GM21619 (cell line): ENCODE measurements around the gene ACR.

Experiments
- ATAC-seq: cut with Tn5 transposase; IDR thresholded peaks from one replicate; pipeline ENCODE4 v1.9.1; 2021; ENCODE audit not compliant: unreplicated experiment

Gene ACR

DNA sequence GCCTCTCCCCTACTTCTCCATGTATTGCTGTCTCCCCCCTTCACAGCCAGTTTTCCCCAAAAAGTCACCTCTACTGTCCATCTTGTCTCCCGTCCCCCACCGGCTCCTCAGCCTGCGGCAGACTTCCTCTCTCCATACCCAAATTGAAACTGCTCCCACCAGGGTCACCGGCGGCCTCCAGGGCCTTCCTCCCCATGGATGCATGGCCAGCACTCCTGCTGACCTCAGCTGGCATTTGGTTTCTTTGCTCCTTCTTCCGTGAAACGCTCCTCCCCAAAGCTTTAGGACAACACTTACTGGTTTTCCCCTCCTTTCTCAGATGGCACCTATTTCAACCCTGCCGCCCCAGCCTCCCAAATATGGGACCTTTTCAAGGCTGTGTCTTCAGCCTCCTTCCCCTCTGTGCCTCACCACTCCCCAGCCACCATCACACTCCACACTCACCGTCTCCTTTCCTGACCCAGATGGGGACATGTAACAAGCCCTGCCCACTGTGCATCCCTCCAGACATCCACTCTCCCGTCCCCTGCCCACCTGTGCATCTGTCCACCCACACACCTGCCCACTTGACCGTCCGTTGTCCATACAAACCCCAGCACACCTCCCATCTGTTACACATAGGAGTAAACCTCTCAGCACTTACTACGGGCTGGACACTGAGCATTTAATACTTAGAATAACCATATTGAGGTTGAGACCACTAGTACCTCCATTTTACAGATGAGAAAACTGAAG lies 21.5 kb upstream of the ACR start:
- no peak for ATAC-seq

DNA sequence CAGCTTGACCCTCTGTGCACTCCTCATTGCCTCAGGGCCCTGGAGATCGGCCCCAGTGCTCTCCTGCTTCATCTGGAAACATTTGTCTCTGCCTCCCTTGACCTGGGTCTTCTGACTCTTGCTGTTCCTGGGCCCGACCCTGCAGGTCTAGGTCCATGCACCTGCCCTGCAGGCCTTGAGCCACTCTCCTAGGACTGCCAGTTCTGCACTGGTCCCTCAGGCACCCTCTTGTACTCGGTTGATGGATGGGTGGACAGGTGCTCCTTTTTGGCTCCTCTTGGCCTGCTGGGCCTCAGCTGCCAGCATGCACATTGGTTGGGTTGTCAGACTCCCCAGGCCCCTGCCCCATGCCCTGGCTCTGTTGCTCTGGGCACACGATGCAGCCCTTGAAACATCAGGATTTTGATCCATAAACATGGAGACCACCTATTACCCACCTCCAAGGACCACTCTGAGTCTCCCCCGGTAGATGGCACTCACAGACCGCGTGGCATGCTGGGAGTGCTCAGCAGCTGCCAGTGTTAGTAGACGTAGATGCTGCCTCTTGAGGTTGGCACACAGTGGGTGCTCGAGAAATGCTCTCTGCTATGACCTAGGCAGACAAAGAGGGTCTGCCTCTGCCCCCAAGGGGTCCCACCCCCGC lies 20.2 kb upstream of the ACR start:
- ATAC-seq, result no peak

DNA sequence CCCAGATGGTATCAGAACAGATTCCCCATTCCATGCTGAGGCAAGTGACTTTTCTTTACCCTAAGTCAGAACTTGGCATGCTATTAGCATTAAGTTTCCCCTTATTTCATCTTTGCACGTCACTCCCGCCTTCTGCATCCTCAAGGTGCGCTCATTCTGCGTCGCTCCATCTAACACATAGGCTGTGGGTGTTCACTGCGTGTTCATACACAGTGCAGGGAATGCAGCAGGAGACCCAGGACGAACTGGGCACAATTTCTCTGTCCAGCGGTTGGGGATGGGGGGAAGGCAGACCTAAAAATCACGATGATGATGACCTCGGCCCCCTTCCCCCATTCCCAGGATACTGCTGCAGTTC lies 19.7 kb upstream of the ACR start:
- ATAC-seq, result no peak

DNA sequence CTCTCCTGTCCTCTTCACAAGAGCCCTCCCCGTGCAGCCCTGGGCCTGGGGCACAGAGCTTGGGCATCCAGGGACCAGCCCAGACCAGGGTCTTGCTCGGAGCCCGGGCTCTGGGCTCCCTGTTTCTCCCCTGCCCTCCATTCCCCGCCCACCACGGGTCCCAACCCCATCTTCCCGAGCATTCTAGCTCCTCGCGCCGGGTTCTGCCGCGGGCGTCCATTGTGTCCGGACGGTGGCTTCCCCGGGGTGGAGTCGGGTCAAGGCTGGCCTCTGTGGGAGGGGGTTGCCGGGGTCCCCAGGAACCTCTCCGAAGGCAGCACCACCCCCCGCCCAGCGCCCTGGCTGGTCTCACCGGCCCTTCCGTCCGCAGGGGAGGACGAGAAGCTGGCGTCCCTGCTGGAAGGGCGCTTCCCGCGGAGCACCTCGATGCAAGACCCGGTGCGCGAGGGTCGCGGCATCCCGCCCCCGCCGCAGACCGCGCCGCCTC lies 18.1 kb upstream of the ACR start:
- ATAC-seq, result no peak

DNA sequence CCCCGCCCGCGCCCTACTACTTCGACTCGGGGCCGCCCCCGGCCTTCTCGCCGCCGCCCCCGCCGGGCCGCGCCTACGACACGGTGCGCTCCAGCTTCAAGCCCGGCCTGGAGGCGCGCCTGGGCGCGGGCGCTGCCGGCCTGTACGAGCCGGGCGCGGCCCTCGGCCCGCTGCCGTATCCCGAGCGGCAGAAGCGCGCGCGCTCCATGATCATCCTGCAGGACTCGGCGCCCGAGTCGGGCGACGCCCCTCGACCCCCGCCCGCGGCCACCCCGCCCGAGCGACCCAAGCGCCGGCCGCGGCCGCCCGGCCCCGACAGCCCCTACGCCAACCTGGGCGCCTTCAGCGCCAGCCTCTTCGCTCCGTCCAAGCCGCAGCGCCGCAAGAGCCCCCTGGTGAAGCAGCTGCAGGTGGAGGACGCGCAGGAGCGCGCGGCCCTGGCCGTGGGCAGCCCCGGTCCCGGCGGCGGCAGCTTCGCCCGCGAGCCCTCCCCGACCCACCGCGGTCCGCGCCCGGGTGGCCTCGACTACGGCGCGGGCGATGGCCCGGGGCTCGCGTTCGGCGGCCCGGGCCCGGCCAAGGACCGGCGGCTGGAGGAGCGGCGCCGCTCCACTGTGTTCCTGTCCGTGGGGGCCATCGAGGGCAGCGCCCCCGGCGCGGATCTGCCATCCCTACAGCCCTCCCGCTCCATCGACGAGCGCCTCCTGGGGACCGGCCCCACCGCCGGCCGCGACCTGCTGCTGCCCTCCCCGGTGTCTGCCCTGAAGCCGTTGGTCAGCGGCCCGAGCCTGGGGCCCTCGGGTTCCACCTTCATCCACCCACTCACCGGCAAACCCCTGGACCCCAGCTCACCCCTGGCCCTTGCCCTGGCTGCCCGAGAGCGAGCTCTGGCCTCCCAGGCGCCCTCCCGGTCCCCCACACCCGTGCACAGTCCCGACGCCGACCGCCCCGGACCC lies 17.4 kb upstream of the ACR start:
- no peak for ATAC-seq

DNA sequence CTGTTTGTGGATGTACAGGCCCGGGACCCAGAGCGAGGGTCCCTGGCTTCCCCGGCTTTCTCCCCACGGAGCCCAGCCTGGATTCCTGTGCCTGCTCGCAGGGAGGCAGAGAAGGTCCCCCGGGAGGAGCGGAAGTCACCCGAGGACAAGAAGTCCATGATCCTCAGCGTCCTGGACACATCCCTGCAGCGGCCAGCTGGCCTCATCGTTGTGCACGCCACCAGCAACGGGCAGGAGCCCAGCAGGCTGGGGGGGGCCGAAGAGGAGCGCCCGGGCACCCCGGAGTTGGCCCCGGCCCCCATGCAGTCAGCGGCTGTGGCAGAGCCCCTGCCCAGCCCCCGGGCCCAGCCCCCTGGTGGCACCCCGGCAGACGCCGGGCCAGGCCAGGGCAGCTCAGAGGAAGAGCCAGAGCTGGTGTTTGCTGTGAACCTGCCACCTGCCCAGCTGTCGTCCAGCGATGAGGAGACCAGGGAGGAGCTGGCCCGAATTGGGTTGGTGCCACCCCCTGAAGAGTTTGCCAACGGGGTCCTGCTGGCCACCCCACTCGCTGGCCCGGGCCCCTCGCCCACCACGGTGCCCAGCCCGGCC lies 16.7 kb upstream of the ACR start:
- ATAC-seq, result no peak

DNA sequence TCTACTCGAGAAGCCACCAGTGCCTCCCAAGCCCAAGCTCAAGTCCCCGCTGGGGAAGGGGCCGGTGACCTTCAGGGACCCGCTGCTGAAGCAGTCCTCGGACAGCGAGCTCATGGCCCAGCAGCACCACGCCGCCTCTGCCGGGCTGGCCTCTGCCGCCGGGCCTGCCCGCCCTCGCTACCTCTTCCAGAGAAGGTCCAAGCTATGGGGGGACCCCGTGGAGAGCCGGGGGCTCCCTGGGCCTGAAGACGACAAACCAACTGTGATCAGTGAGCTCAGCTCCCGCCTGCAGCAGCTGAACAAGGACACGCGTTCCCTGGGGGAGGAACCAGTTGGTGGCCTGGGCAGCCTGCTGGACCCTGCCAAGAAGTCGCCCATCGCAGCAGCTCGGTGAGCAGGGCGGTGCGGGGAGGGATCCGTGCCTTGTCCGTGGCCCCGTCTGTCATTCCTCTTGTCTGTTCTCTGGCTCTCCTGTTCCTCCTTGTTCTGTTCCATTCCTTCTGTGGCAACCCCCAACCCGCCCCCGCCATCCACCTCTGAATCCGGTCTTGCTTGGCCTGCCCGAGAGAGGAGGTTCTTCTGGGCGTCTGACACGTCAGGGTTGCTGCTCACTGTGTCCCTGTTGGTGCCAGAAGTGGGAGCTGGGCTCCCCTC lies 15.8 kb upstream of the ACR start:
- ATAC-seq, result no peak

DNA sequence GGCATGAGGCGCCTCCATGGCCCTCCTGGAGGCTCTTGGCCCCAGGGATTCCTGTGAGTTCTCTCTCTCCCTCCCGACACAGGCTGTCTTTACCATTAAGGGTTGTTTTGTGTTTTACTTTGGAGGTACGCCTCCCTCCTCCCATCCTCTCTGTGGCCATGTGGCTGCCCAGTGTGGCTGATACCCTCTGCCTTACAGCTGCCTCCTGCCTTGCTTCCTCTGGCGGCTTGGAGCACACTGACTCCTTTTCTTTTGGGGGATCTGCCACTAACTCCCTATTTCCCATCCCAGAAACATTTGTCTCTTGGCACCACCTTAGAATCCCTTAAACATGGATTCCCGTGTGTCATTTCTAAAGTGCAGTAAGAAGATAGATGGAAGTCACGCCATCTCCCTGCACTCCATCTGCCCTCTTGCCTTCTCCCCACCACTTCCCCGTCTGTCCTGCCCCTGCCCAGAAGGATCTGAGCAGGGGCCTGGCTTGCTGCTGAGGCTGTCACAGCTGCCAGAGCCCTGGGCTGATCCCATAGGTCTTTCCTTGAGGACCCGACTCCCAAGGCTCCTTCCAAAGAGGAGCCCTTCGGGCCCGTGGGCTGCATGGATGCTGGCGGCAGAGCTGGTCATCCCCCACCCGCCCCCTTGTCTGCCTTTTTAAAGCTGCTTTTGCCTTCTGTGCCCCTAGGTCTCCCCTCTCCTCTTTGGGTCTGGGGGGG lies 15.1 kb upstream of the ACR start:
- ATAC-seq, result no peak

DNA sequence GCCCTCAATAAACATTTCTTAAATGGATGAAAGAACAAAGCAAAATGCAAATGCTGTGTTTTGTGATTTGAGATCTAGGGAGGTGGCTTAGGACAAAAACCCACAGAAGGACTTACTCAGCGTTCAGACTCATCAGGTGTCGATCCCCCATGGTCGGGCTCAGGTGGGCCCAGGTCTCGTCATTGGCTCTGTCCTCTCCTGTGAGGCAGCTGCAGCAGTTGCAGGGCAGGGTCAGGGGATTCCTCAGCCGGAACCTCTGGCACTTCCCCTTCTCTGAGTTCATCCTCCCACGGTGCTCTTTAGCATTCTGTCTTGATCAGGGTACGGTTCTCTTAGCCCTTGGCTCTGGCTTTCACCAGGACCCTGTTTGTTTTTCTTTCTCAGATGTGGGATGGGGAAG lies 14.0 kb upstream of the ACR start:
- no peak for ATAC-seq

DNA sequence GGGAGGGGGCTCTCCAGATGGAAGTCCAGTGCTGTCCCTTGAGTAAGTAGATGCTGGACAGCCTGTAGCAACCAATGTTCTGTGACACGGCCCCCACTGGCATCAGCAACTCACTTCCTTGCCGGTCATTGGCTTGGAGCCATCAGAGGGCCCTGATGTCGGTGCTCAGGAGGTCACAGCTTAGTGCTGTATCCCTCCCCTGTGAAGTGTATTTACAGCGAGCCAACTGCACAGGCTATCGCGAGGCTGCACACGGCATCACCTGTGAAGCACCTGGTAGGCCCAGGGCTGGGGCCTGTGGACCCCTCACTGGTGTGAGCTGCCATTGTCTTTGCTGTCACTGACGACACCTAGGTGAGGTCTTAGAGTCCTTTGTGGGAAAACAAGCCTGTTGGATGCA lies 13.4 kb upstream of the ACR start:
- no peak for ATAC-seq

DNA sequence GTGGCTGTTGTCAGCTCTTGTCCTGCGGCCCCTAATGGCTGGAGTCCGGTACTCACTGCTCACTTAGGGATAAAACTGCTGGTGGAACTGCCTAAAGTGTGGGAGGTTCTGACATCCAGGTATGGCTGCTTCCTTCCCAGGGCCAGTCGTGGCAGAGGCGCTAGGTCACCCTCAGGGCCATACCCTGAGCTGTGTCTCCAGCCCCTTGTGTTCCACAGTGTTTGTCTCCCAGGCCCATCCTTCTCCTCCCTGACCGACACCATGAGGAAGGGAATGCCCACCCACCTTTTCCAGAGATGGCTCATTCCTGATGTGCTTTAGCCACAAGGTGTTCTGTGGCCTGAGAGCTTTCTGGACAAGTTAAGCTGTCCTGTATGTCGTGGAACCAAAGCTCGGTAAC lies 12.4 kb upstream of the ACR start:
- no peak for ATAC-seq

DNA sequence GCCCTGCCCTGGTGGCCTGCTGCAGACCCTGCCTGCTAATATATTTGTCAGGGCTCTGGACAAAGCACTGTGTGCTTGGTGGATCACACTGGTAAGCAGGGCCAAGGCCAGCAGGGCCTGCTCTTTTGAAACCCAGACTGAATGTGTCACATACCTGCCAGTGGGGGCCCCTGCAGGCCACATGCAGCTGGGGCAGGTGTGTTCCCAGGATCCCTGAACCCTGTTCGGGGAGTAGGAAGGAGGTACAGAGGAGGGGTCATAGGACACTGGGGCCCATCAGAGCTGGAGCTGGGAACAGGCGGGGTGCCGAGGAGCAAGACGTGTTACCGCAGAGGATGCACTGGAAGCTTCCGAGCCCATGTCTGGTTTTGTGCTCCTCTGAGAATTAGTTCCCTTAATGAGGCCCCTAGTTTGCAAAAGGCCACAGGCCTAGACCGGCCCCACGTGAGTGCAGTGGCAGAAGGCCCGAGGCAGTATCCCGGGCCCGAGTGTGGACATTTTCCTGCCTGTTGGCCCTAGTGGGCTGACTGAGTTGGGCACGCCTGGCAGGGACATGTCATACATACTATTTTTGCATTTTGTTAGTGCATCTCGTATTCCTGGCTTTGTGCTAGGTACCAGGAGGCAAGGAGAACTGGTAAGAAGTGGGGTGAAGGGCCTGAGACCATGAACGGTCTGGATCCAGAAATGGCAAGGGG lies 11.2 kb upstream of the ACR start:
- no peak for ATAC-seq

DNA sequence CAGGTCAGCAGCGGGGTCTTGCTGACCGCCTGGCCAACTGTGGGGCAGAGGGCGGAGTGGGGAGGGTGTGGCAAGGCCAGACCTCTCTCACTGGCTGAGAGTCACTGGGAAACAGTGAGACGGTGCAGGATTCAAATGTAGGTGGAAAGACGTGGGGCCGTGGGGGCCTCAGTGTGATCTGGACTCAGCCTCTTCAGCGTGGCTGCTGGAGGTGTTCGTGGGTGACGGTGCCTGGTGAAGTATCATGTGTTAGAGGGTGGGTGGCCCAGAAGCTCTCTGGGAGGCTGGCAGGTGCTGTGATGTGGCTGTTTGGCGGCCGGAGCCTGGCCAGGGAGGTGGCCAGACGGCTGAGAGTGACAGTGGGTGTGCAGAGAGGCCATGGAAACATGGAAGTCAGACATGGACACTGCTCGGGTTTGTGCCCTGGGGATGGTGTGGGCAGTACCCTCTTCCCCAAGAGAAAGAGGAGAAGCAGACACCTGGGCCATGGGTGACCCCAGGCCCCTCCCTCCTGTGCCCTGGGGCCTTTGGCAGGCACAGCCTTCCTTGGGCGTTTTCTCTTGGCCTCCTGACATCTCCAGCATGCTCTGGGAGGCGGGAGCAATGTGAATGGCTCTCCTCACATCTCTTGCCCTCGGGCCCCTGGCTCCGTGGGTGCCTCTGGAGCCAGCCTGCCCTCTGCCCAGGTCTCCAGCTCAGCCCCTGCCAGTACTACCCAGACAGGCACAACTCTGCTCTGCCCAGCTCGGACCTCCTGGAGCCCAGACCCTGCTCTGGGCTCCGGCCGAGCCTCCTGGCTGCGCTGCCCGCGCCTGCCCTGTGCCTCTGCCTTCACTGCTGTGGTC lies 10.1 kb upstream of the ACR start:
- ATAC-seq, result no peak

DNA sequence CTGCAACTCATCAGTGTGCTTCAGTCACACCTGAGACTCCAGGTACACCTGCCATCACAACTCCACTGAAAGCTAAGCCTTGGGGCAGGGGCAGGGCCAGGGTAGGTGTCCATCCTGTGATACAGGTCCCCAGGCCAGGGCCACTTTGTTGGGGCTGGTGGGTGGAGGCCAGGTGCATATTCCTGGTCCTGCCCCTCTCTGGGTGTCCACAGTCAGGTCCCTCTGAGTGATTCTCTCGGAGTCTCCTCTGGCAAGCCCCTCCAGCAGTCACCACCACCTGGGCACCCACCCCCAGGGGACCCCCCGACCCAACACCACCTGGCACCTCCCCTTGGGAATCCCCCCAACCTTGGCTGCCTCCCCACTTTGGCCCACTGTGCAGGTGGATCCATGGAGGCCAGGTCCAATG lies 9.5 kb upstream of the ACR start:
- ATAC-seq, result no peak

DNA sequence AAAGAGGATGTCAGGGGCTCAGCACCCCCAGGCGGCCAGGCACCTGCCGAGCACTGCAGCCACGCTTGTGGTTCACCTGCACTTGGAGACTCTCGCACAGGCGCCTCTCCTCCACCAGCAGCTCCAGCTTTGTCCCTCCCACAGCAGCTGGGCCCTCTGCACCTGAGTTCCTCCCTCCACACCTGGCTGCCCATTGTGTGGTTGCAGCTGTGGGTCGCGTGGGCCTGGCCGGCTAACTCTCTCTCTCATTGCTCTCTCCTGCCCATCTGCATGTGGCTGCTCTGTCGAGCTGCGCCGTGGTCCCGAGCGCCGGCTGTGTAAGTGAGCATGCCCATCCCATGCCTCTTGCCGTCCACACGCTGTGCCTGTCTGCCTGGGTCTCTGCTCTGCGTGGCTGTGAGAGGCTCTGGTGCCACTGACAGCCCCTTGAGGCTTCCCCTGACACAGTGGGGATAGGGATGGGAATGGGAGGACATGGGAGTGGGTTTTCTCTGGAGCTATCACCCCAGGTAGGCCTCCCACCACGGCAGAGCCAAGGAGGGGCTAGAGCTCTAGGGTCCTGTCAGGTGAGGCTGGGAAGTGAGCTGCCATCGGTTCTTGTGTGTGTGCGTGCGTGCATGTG lies 8.5 kb upstream of the ACR start:
- ATAC-seq, result no peak

DNA sequence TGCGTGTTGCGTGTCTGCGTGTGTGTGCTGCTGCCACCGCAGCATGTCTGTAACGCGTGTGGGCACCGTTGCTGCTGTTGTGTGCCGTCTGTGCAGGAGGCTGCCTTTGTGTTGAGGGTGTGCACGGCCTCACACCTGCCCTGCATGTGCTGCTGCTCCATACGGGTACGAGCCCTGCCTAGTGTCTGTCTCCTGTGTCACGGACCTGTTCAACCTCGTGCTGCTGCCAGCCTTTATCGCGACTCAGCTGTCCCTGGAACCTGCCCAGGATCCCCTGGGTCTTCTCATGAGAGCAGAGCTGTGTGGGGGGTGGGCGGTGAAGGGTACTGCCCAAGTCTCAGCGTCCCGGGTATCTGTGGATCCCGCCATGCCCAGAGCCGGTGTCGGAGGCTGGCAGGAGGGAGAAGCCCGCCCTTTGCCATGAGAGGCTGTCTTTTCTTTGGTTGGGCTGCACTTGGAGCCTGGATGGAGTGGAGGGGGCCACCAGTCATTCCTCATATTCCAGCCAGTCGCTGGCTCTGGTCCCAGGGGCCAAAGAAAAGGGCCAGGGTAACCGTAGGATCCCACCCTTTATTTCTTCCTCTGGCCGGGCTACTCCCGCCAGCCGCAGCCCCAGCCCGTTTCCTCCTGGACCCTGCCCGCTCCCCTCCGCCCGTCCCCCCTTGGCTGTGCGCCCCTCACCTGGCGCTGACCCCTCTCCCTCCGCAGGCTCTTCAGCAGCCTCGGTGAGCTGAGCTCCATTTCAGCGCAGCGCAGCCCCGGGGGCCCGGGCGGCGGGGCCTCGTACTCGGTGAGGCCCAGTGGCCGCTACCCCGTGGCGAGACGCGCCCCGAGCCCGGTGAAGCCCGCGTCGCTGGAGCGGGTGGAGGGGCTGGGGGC lies 7.8 kb upstream of the ACR start:
- ATAC-seq, result no peak

DNA sequence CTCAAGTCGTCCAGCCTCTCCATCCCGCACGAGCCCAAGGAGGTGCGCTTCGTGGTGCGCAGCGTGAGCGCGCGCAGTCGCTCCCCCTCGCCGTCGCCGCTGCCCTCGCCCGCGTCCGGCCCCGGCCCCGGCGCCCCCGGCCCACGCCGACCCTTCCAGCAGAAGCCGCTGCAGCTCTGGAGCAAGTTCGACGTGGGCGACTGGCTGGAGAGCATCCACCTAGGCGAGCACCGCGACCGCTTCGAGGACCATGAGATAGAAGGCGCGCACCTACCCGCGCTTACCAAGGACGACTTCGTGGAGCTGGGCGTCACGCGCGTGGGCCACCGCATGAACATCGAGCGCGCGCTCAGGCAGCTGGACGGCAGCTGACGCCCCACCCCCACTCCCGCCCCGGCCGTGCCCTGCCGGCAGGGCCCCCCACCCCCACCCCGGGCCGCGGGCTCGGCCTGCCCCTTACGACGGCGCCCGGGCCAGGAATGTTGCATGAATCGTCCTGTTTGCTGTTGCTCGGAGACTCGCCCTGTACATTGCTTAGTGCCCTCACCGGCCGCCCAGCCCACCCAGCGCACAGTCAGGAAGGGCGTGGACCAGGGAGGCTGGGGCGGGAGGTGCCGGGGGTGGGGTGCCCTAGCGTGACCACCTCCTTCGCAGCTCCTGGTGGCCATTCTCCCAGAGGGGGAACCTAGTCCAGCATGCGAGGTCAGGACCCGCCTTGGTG lies 6.9 kb upstream of the ACR start:
- no peak for ATAC-seq
